Mucosa of descending colon (tissue), 3 donors: ENCODE measurements around the gene FLAD1. TPM values are rescaled to one million over a fixed set of nuclear protein-coding genes. Genes with fewer than 3 reads are reported as not detected.

Source experiments
- ATAC-seq: fragments of 200-7000 bp; cut with Tn5 transposase; one replicate; pipeline ENCODE4 v1.9.1; 2020; ENCODE audit warnings: mild to moderate bottlenecking, moderate library complexity
- DNase-seq, 3 donors: peaks; one replicate each; pipeline ENCODE4 v3.0.0-alpha.2; 2020
- H3K36me3 ChIP-seq: fragments of 200-600 bp; one replicate; pipeline ENCODE4 v1.8.0; 2021; ENCODE audit warnings: low read depth, mild to moderate bottlenecking
- H3K4me1 ChIP-seq: fragments of 200-600 bp; one replicate; pipeline ENCODE4 v1.8.0; 2021; ENCODE audit warnings: low read depth, mild to moderate bottlenecking
- H3K4me3 ChIP-seq: fragments of 200-600 bp; one replicate; pipeline ENCODE4 v1.8.0; 2021; ENCODE audit warnings: mild to moderate bottlenecking
- H3K9me3 ChIP-seq: fragments of 200-600 bp; one replicate; pipeline ENCODE4 v1.8.0; 2021; ENCODE audit warnings: mild to moderate bottlenecking
- intact Hi-C, 2 donors: fragments of 100-400 bp; cut with DNase I in 1 of 2; cut with micrococcal nuclease in 1 of 2; formaldehyde crosslinking; loops; one replicate each; pipeline versions ENCODE4 v1.11.0 to v1.11.1; 2022; cut with DNase I, micrococcal nuclease
- total RNA-seq, 3 donors: library from RNA; stranded (reverse); fragmentation: NEBNext Ultra II Directional in 2 of 3; extraction: Animal tissue kit (Norgen Biotek cat#: 25700) in 2 of 3; gene quantifications; one replicate each; pipeline versions ENCODE4 v1.2.1 to v1.2.4, GENCODE V29; 2021 to 2023
- TF ChIP-seq, protein P1 (sequence below): fragments of 200-600 bp; IDR thresholded peaks from one replicate; pipeline ENCODE4 v1.8.0; 2022; ENCODE audit warnings: antibody characterized with exemption, mild to moderate bottlenecking
- donor health status: DM: no; HTN: no; CAD: no; lungs with moderate emphysema.
- donor health status: DM: no; HTN: no; CAD: no.
- donor health status: DM: no; HTN: yes; CAD: no.

Gene FLAD1
- total RNA-seq, 3 donors from 2014 or later = 28.4 to 40.4 (median 31.2) TPM

DNA sequence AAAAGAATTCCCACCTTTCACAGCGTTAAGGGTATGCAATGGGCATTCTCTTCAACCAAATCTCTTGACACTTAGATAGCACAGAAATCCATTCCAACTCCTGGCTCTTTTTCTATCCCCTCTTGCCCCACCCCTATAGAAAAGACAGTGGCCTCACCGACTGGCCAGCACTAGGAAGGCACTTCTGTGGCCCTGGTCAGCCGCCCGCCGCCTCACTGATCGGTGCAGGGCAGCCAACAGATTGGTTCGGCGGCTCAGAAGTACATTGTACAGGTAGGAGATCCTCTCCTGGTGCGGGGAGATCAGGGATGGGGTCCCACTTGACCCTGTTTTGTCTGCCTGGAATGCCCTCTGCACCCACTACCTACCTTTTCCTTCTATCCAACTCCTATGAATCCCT, 41.2 kb downstream of the FLAD1 start:
- DNase-seq (no peak), ATAC-seq (no peak)
- Histone ChIP-seq H3K36me3 (no peaks in the 10 kb centered on the region), H3K4me3 (no peak overlapping the region), H3K4me1 (no peaks in the 10 kb centered on the region), H3K9me3 (no peaks in the 10 kb centered on the region)
- TF ChIP-seq, protein P1, sequence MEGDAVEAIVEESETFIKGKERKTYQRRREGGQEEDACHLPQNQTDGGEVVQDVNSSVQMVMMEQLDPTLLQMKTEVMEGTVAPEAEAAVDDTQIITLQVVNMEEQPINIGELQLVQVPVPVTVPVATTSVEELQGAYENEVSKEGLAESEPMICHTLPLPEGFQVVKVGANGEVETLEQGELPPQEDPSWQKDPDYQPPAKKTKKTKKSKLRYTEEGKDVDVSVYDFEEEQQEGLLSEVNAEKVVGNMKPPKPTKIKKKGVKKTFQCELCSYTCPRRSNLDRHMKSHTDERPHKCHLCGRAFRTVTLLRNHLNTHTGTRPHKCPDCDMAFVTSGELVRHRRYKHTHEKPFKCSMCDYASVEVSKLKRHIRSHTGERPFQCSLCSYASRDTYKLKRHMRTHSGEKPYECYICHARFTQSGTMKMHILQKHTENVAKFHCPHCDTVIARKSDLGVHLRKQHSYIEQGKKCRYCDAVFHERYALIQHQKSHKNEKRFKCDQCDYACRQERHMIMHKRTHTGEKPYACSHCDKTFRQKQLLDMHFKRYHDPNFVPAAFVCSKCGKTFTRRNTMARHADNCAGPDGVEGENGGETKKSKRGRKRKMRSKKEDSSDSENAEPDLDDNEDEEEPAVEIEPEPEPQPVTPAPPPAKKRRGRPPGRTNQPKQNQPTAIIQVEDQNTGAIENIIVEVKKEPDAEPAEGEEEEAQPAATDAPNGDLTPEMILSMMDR = no peak
- intact Hi-C loops = no loop called here

DNA sequence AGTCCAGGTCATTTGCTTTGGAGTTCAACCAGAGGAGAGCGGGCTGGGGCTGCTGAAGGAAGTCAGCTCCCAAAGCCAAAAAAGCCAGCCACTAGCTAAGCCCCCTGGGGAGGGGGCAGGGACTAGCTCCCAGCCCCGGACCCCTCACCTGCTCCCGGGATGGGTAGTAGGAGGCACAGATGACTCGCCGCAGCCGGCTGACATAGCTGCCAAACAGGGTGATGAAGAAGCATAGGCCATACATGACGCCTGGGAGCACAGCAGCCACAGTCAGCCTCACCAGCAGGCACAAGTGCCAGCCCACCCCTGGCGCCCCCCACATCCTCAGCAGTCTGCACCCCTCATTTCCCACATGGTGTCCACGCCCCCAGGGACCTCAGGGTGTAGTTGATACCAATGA, 43.0 kb downstream of the FLAD1 start:
- Histone ChIP-seq H3K9me3 (no peaks in the 10 kb centered on the region), H3K4me3 (no peak overlapping the region), H3K36me3 (no peaks in the 10 kb centered on the region), H3K4me1 (no peaks in the 10 kb centered on the region)
- DNase-seq (no peak), ATAC-seq (no peak)
- intact Hi-C loops = no loop called here
- TF ChIP-seq, protein P1 = no peak

GRCh38 chr1:155026588-155026987, 43.4 kb downstream of the FLAD1 start:
- no peak for ATAC-seq
- no peak for DNase-seq
- Histone ChIP-seq H3K4me1 (no peaks in the 10 kb centered on the region), H3K4me3 (no peak overlapping the region), H3K36me3 (no peaks in the 10 kb centered on the region), H3K9me3 (no peaks in the 10 kb centered on the region)
- intact Hi-C loops = no loop called here
- TF ChIP-seq, protein P1 = no peak

- DNase-seq (no peak), ATAC-seq (no peak)
- intact Hi-C loops = no loop called here
- TF ChIP-seq, protein P1 = no peak
- H3K36me3 ChIP-seq = no peaks in the 10 kb centered on the region
- no peaks in the 10 kb centered on the region for H3K4me1 ChIP-seq
- H3K9me3 ChIP-seq = no peaks in the 10 kb centered on the region
- H3K4me3 ChIP-seq = no peak overlapping the region
Observed at GRCh38 chr1:155029513-155030242, 46.5 kb downstream of the FLAD1 start.

DNA sequence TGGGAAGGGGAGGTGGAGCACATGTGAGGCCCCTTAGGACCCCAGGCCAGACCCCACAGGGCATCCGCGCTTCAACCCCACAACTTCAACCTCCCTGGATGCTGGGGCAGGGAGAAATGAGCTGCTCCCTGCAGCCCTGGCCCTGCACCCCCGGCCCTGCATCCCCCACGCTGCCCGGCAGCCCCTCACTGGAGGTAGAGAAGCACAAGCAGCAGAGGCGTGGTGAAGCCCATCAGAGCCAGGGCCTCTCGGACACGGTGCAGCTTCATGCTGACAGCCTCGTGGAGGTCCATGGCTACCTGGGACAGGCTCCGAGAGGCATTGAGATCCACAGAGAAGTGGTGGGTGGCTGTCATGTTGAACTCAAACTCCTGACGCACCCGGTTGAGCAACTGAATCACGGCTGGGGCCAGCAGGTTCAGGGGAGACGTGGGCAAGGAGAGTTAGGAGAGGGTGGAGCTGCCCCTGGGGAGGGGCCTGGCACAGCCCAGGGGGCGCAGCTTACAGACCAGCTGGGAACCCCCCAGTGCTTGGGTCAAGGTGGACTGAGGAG, 47.2 kb downstream of the FLAD1 start:
- TF ChIP-seq, protein P1 = no peak
- DNase-seq = no peak
- no peaks in the 10 kb centered on the region for H3K4me1 ChIP-seq
- no peak overlapping the region for H3K4me3 ChIP-seq
- no peaks in the 10 kb centered on the region for H3K36me3 ChIP-seq
- H3K9me3 ChIP-seq = no peaks in the 10 kb centered on the region
- ATAC-seq = no peak
- intact Hi-C loops = no loop called here
